HCT116 (cell line): ENCODE data around the gene FAM177B. TPM values are rescaled to one million over a fixed set of nuclear protein-coding genes. Genes with fewer than 3 reads are reported as not detected.

Source experiments
- ATAC-seq: fragments of 200-7000 bp; cut with Tn5 transposase; 2 replicates; pipeline ENCODE4 v1.9.1; 2020; ENCODE audit warnings: mild to moderate bottlenecking, moderate library complexity
- BruUV-seq: library from RNA; stranded (reverse); fragments of 400-500 nt; replicated peaks from 2 replicates; lab custom pipeline; 2021; lab: Mats Ljungman, UMichigan
- CTCF ChIA-PET: fragments of 300-600 bp; sonication (Branson Sonifier 250); formaldehyde crosslinking; loops from one replicate; lab custom pipeline; 2021; ENCODE audit warnings: antibody characterized with exemption; lab: Charles Lee
- POLR2A ChIA-PET: fragments of 300-600, 350-600 bp; sonication (Branson Sonifier 250); formaldehyde crosslinking; loops from one replicate; lab custom pipeline; 2021; ENCODE audit warnings: antibody characterized with exemption; lab: Charles Lee
- RAD21 ChIA-PET, 2 experiments: fragments of 300-600 bp; sonication (Branson Sonifier 250); formaldehyde crosslinking; loops; one replicate each; lab custom pipeline; 2023; ENCODE audit warnings: low total read pairs in 2 of 2; ENCODE audit not compliant: uncharacterized antibody in 2 of 2, unreplicated experiment in 2 of 2, low non-redundant PET in 1 of 2; lab: Charles Lee
- DNase-seq: peaks from one replicate; pipeline ENCODE4 v3.0.0-alpha.2; 2010; ENCODE audit warnings: low read depth, low spot score
- H2AFZ ChIP-seq: fragments of 200-600 bp; shearing (Covaris generic), sonication (generic); 2 replicates; pipeline ENCODE4 v1.6.1; 2017; ENCODE audit warnings: low read depth, mixed run types, mixed read lengths, antibody characterized with exemption, low read length; ENCODE audit not compliant: poor library complexity, severe bottlenecking
- H3K27ac ChIP-seq: 2 replicates; pipeline ENCODE4 v1.5.1; 2012; ENCODE audit warnings: low read depth, low read length
- H3K27me3 ChIP-seq: fragments of 200-600 bp; sonication (generic); 2 replicates; pipeline ENCODE4 v1.6.1; 2016; ENCODE audit warnings: mixed run types, low read length, mixed read lengths; ENCODE audit not compliant: insufficient read depth
- H3K36me3 ChIP-seq, 2 experiments: fragments of 200-500 bp in 1 of 2; fragments of 200-600 bp in 1 of 2; sonication (Bioruptor generic) in 1 of 2; sonication (generic) in 1 of 2; 2 replicates each; pipeline versions ENCODE4 v1.5.1 to v1.6.1; 2014 to 2016; ENCODE audit warnings: low read length in 2 of 2, inconsistent platforms in 1 of 2, mixed read lengths in 1 of 2, mixed run types in 1 of 2; ENCODE audit not compliant: insufficient read depth in 2 of 2, control insufficient read depth in 1 of 2
- H3K4me1 ChIP-seq, 2 experiments: fragments of 200-600 bp in 1 of 2; sonication (generic) in 1 of 2; 2 replicates each; pipeline versions ENCODE4 v1.5.1 to v1.6.1; 2012 to 2017; ENCODE audit warnings: low read length in 2 of 2, inconsistent platforms in 1 of 2, mild to moderate bottlenecking in 1 of 2, mixed read lengths in 1 of 2, mixed run types in 1 of 2, moderate library complexity in 1 of 2; ENCODE audit not compliant: insufficient read depth in 2 of 2, control insufficient read depth in 1 of 2
- H3K4me2 ChIP-seq: fragments of 200-600 bp; sonication (generic); 2 replicates; pipeline ENCODE4 v1.6.1; 2017; ENCODE audit warnings: mixed run types, low read length, mixed read lengths
- H3K4me3 ChIP-seq, 2 experiments: fragments of 200-600 bp in 1 of 2; sonication (generic) in 1 of 2; replicated peaks in 1 of 2; 2 replicates each; pipeline ENCODE4 v1.5.1; 2011 to 2016; ENCODE audit warnings: low read length in 2 of 2, control low read depth in 1 of 2, low read depth in 1 of 2, mild to moderate bottlenecking in 1 of 2, mixed read lengths in 1 of 2, mixed run types in 1 of 2
- H3K79me2 ChIP-seq: fragments of 200-600 bp; sonication (generic); 2 replicates; pipeline ENCODE4 v1.6.1; 2017; ENCODE audit warnings: mild to moderate bottlenecking, mixed run types, low read length, moderate library complexity, mixed read lengths; ENCODE audit not compliant: insufficient read depth
- H3K9ac ChIP-seq: fragments of 200-600 bp; sonication (generic); 2 replicates; pipeline ENCODE4 v1.6.1; 2016; ENCODE audit warnings: low read length, mixed read lengths
- H3K9me2 ChIP-seq: fragments of 200-600 bp; sonication (generic), shearing (Covaris generic); 2 replicates; pipeline ENCODE4 v1.6.1; 2017; ENCODE audit warnings: mixed run types, mild to moderate bottlenecking, moderate library complexity; ENCODE audit not compliant: insufficient read depth
- H3K9me3 ChIP-seq, 2 experiments: fragments of 200-500 bp in 1 of 2; fragments of 200-600 bp in 1 of 2; sonication (Bioruptor generic) in 1 of 2; sonication (generic) in 1 of 2; 2 replicates each; pipeline ENCODE4 v1.6.1; 2014 to 2017; ENCODE audit warnings: low read length in 2 of 2, mixed read lengths in 2 of 2, inconsistent platforms in 1 of 2, low read depth in 1 of 2, mild to moderate bottlenecking in 1 of 2, mixed run types in 1 of 2, moderate library complexity in 1 of 2; ENCODE audit not compliant: control insufficient read depth in 1 of 2, insufficient read depth in 1 of 2
- H4K20me1 ChIP-seq: fragments of 200-600 bp; sonication (generic), shearing (Covaris generic); 2 replicates; pipeline ENCODE4 v1.6.1; 2017; ENCODE audit warnings: mixed run types, mild to moderate bottlenecking, moderate library complexity; ENCODE audit not compliant: insufficient read depth
- CEBPB ChIP-seq: IDR thresholded peaks from 2 replicates; pipeline ENCODE4 v1.6.1; 2012; ENCODE audit warnings: low read depth
- EGR1 ChIP-seq: IDR thresholded peaks from 2 replicates; pipeline ENCODE4 v1.6.1; 2012; ENCODE audit warnings: low read depth
- ELF1 ChIP-seq: IDR thresholded peaks from 2 replicates; pipeline ENCODE4 v1.6.1; 2012; ENCODE audit warnings: low read depth, borderline replicate concordance
- EZH2phosphoT487 ChIP-seq: fragments of 200-600 bp; IDR thresholded peaks from 2 replicates; pipeline ENCODE4 v1.6.1; 2018; ENCODE audit warnings: antibody characterized with exemption, borderline replicate concordance
- FOSL1 ChIP-seq: IDR thresholded peaks from 2 replicates; pipeline ENCODE4 v1.6.1; 2012; ENCODE audit warnings: low read depth
- JUND ChIP-seq: IDR thresholded peaks from 2 replicates; pipeline ENCODE4 v1.6.1; 2012
- POLR2A ChIP-seq: IDR thresholded peaks from 2 replicates; pipeline ENCODE4 v1.7.0; 2011; ENCODE audit warnings: borderline replicate concordance; ENCODE audit not compliant: insufficient read depth, insufficient read length; ENCODE audit errors: extremely low read depth
- POLR2AphosphoS5 ChIP-seq: IDR thresholded peaks from 2 replicates; pipeline ENCODE4 v1.6.1; 2011; ENCODE audit warnings: mild to moderate bottlenecking, low read depth, low read length, moderate library complexity
- RAD21 ChIP-seq: IDR thresholded peaks from 2 replicates; pipeline ENCODE4 v1.6.1; 2012; ENCODE audit warnings: low read depth, mild to moderate bottlenecking
- SIN3A ChIP-seq: IDR thresholded peaks from 2 replicates; pipeline ENCODE4 v1.6.1; 2012; ENCODE audit warnings: low read depth
- SP1 ChIP-seq: IDR thresholded peaks from 2 replicates; pipeline ENCODE4 v1.6.1; 2012; ENCODE audit warnings: low read depth
- TCF7L2 ChIP-seq: IDR thresholded peaks from 2 replicates; pipeline ENCODE4 v1.7.0; 2011; ENCODE audit warnings: borderline replicate concordance, inconsistent platforms; ENCODE audit not compliant: insufficient read depth, insufficient read length; ENCODE audit errors: extremely low read depth
- YY1 ChIP-seq: IDR thresholded peaks from 2 replicates; pipeline ENCODE4 v1.6.1; 2011; ENCODE audit warnings: low read length, low read depth, moderate library complexity, mild to moderate bottlenecking; ENCODE audit not compliant: insufficient replicate concordance; ENCODE audit errors: extremely low read depth
- ZFX ChIP-seq: fragments of 450-650 bp; IDR thresholded peaks from 2 replicates; pipeline ENCODE4 v1.6.1; 2017
- ZNF274 ChIP-seq: fragments of 200-500 bp; sonication (Bioruptor generic); IDR thresholded peaks from 2 replicates; pipeline ENCODE4 v1.6.1; 2014; ENCODE audit warnings: mild to moderate bottlenecking, low read depth, low read length, inconsistent platforms
- intact Hi-C: fragments of 100-400 bp; cut with micrococcal nuclease; formaldehyde crosslinking; loops from 2 replicates; pipeline ENCODE4 v1.10.0; 2022
- total RNA-seq: library from RNA; stranded (reverse); gene quantifications from one replicate; pipeline ENCODE4 v1.2.1, GENCODE V29; 2021; ENCODE audit not compliant: unreplicated experiment
- TF ChIP-seq, protein P1 (sequence below): IDR thresholded peaks from 2 replicates; pipeline ENCODE4 v1.6.1; 2012; ENCODE audit warnings: low read depth
- TF ChIP-seq, protein P2 (sequence below), 3 experiments: fragments of 200-600 bp in 1 of 3; sonication (generic) in 1 of 3; IDR thresholded peaks in 2 of 3; conservative IDR thresholded peaks in 1 of 3; 2 replicates each; pipeline ENCODE4 v1.5.1; 2012 to 2017; ENCODE audit warnings: low read depth in 2 of 3, low read length in 2 of 3, antibody characterized with exemption in 1 of 3, borderline replicate concordance in 1 of 3, control low read depth in 1 of 3, mild to moderate bottlenecking in 1 of 3, mixed read lengths in 1 of 3, mixed run types in 1 of 3, moderate library complexity in 1 of 3; ENCODE audit not compliant: insufficient read depth in 1 of 3
- TF ChIP-seq, protein P3 (sequence below): IDR thresholded peaks from 2 replicates; pipeline ENCODE4 v1.6.1; 2012

The FAM177B gene
- total RNA-seq, 1 experiment from 2014 or later, result not detected

DNA sequence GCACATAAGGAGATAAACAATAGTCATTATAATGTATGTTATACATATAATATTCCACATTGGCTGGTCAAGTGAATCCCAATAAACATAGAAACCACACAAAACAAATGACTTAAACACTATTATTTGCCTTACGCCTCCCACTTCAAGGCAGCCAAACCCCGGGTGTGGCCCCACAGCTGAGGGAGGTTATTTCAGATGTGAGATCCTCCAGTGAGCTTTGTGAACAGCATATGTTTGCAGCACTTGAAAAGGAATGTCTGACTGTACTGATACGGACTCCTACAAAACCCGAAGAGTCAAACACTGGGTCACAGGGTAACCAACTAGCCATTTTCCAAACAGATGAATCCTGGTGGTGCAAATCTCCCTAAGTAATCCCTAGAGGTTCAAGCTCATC is 50.7 kb downstream of the FAM177B start:
- no TSS peak for BruUV-seq

More for the DNA sequence above, 50.7 kb downstream of the FAM177B start:
- TF ChIP-seq TCF7L2, result no peak
- TF ChIP-seq, protein P1, sequence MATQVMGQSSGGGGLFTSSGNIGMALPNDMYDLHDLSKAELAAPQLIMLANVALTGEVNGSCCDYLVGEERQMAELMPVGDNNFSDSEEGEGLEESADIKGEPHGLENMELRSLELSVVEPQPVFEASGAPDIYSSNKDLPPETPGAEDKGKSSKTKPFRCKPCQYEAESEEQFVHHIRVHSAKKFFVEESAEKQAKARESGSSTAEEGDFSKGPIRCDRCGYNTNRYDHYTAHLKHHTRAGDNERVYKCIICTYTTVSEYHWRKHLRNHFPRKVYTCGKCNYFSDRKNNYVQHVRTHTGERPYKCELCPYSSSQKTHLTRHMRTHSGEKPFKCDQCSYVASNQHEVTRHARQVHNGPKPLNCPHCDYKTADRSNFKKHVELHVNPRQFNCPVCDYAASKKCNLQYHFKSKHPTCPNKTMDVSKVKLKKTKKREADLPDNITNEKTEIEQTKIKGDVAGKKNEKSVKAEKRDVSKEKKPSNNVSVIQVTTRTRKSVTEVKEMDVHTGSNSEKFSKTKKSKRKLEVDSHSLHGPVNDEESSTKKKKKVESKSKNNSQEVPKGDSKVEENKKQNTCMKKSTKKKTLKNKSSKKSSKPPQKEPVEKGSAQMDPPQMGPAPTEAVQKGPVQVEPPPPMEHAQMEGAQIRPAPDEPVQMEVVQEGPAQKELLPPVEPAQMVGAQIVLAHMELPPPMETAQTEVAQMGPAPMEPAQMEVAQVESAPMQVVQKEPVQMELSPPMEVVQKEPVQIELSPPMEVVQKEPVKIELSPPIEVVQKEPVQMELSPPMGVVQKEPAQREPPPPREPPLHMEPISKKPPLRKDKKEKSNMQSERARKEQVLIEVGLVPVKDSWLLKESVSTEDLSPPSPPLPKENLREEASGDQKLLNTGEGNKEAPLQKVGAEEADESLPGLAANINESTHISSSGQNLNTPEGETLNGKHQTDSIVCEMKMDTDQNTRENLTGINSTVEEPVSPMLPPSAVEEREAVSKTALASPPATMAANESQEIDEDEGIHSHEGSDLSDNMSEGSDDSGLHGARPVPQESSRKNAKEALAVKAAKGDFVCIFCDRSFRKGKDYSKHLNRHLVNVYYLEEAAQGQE, result no peak
- TF ChIP-seq, protein P2, sequence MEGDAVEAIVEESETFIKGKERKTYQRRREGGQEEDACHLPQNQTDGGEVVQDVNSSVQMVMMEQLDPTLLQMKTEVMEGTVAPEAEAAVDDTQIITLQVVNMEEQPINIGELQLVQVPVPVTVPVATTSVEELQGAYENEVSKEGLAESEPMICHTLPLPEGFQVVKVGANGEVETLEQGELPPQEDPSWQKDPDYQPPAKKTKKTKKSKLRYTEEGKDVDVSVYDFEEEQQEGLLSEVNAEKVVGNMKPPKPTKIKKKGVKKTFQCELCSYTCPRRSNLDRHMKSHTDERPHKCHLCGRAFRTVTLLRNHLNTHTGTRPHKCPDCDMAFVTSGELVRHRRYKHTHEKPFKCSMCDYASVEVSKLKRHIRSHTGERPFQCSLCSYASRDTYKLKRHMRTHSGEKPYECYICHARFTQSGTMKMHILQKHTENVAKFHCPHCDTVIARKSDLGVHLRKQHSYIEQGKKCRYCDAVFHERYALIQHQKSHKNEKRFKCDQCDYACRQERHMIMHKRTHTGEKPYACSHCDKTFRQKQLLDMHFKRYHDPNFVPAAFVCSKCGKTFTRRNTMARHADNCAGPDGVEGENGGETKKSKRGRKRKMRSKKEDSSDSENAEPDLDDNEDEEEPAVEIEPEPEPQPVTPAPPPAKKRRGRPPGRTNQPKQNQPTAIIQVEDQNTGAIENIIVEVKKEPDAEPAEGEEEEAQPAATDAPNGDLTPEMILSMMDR (IDR thresholded peaks at IDR 0.05 in 2 of 3, conservative IDR thresholded peaks at IDR 0.05 in 1 of 3; ENCODE audit: borderline replicate concordance in 1 of 3, insufficient read depth in 1 of 3, low read depth in 2 of 3, low read length in 2 of 3), result no peak
- no peak for TF ChIP-seq ELF1
- no peak for TF ChIP-seq POLR2A
- TF ChIP-seq JUND, result no peak
- TF ChIP-seq RAD21, result no peak
- TF ChIP-seq POLR2AphosphoS5, result no peak
- no peak for TF ChIP-seq SP1
- no peak for TF ChIP-seq ZNF274
- no peak for TF ChIP-seq ZFX
- no peak for TF ChIP-seq CEBPB
- TF ChIP-seq, protein P3, sequence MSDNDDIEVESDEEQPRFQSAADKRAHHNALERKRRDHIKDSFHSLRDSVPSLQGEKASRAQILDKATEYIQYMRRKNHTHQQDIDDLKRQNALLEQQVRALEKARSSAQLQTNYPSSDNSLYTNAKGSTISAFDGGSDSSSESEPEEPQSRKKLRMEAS, result no peak
- TF ChIP-seq EGR1, result no peak
- no peak for TF ChIP-seq YY1
- TF ChIP-seq FOSL1, result no peak
- TF ChIP-seq SIN3A, result no peak
- no peak for TF ChIP-seq EZH2phosphoT487
- Histone ChIP-seq H3K4me3 (no peak overlapping the region), H2AFZ (no peak overlapping the region), H3K4me1 (no peaks in the 10 kb centered on the region; a peak in 1 of 4 replicates), H3K4me2 (no peak overlapping the region), H3K9me2 (no peaks in the 10 kb centered on the region; the same call in 1 of the 2 replicates), H3K9me3 (no peaks in the 10 kb centered on the region), H3K79me2 (no peaks in the 10 kb centered on the region), H3K36me3 (no peaks in the 10 kb centered on the region), H3K9ac (no peak overlapping the region), H3K27ac (no peak overlapping the region), H4K20me1 (no peaks in the 10 kb centered on the region), H3K27me3 (0 out of 2 replicates have a peak, but pooled peaks cover 3% of the 10 kb centered on the region)
- DNase-seq (no peak), ATAC-seq (no peak)
- ChIA-PET RAD21 (no interaction called here), CTCF (interaction anchor here (1.4 kb wide), 1 partner anchor 303 kb away, joined by 4 read pairs; no protein-coding TSS in a partner anchor), POLR2A (no interaction called here)
- intact Hi-C loops, result no loop called here
